HCT116 (cell line): ENCODE results near the gene ZC3H12C. TPM values are rescaled to one million over a fixed set of nuclear protein-coding genes. Genes with fewer than 3 reads are reported as not detected.

Source experiments
- ATAC-seq: fragments of 200-7000 bp; cut with Tn5 transposase; 2 replicates; pipeline ENCODE4 v1.9.1; 2020; ENCODE audit warnings: mild to moderate bottlenecking, moderate library complexity
- BruUV-seq: library from RNA; stranded (reverse); fragments of 400-500 nt; replicated peaks from 2 replicates; lab custom pipeline; 2021; lab: Mats Ljungman, UMichigan
- CTCF ChIA-PET: fragments of 300-600 bp; sonication (Branson Sonifier 250); formaldehyde crosslinking; loops from one replicate; lab custom pipeline; 2021; ENCODE audit warnings: antibody characterized with exemption; lab: Charles Lee
- POLR2A ChIA-PET: fragments of 300-600, 350-600 bp; sonication (Branson Sonifier 250); formaldehyde crosslinking; loops from one replicate; lab custom pipeline; 2021; ENCODE audit warnings: antibody characterized with exemption; lab: Charles Lee
- RAD21 ChIA-PET, 2 experiments: fragments of 300-600 bp; sonication (Branson Sonifier 250); formaldehyde crosslinking; loops; one replicate each; lab custom pipeline; 2023; ENCODE audit warnings: low total read pairs in 2 of 2; ENCODE audit not compliant: uncharacterized antibody in 2 of 2, unreplicated experiment in 2 of 2, low non-redundant PET in 1 of 2; lab: Charles Lee
- DNase-seq: peaks from one replicate; pipeline ENCODE4 v3.0.0-alpha.2; 2010; ENCODE audit warnings: low read depth, low spot score
- H2AFZ ChIP-seq: fragments of 200-600 bp; shearing (Covaris generic), sonication (generic); 2 replicates; pipeline ENCODE4 v1.6.1; 2017; ENCODE audit warnings: low read depth, mixed run types, mixed read lengths, antibody characterized with exemption, low read length; ENCODE audit not compliant: poor library complexity, severe bottlenecking
- H3K27ac ChIP-seq: 2 replicates; pipeline ENCODE4 v1.5.1; 2012; ENCODE audit warnings: low read depth, low read length
- H3K27me3 ChIP-seq: fragments of 200-600 bp; sonication (generic); 2 replicates; pipeline ENCODE4 v1.6.1; 2016; ENCODE audit warnings: mixed run types, low read length, mixed read lengths; ENCODE audit not compliant: insufficient read depth
- H3K36me3 ChIP-seq, 2 experiments: fragments of 200-500 bp in 1 of 2; fragments of 200-600 bp in 1 of 2; sonication (Bioruptor generic) in 1 of 2; sonication (generic) in 1 of 2; 2 replicates each; pipeline versions ENCODE4 v1.5.1 to v1.6.1; 2014 to 2016; ENCODE audit warnings: low read length in 2 of 2, inconsistent platforms in 1 of 2, mixed read lengths in 1 of 2, mixed run types in 1 of 2; ENCODE audit not compliant: insufficient read depth in 2 of 2, control insufficient read depth in 1 of 2
- H3K4me1 ChIP-seq, 2 experiments: fragments of 200-600 bp in 1 of 2; sonication (generic) in 1 of 2; 2 replicates each; pipeline versions ENCODE4 v1.5.1 to v1.6.1; 2012 to 2017; ENCODE audit warnings: low read length in 2 of 2, inconsistent platforms in 1 of 2, mild to moderate bottlenecking in 1 of 2, mixed read lengths in 1 of 2, mixed run types in 1 of 2, moderate library complexity in 1 of 2; ENCODE audit not compliant: insufficient read depth in 2 of 2, control insufficient read depth in 1 of 2
- H3K4me2 ChIP-seq: fragments of 200-600 bp; sonication (generic); 2 replicates; pipeline ENCODE4 v1.6.1; 2017; ENCODE audit warnings: mixed run types, low read length, mixed read lengths
- H3K4me3 ChIP-seq, 2 experiments: fragments of 200-600 bp in 1 of 2; sonication (generic) in 1 of 2; replicated peaks in 1 of 2; 2 replicates each; pipeline ENCODE4 v1.5.1; 2011 to 2016; ENCODE audit warnings: low read length in 2 of 2, control low read depth in 1 of 2, low read depth in 1 of 2, mild to moderate bottlenecking in 1 of 2, mixed read lengths in 1 of 2, mixed run types in 1 of 2
- H3K79me2 ChIP-seq: fragments of 200-600 bp; sonication (generic); 2 replicates; pipeline ENCODE4 v1.6.1; 2017; ENCODE audit warnings: mild to moderate bottlenecking, mixed run types, low read length, moderate library complexity, mixed read lengths; ENCODE audit not compliant: insufficient read depth
- H3K9ac ChIP-seq: fragments of 200-600 bp; sonication (generic); 2 replicates; pipeline ENCODE4 v1.6.1; 2016; ENCODE audit warnings: low read length, mixed read lengths
- H3K9me2 ChIP-seq: fragments of 200-600 bp; sonication (generic), shearing (Covaris generic); 2 replicates; pipeline ENCODE4 v1.6.1; 2017; ENCODE audit warnings: mixed run types, mild to moderate bottlenecking, moderate library complexity; ENCODE audit not compliant: insufficient read depth
- H3K9me3 ChIP-seq, 2 experiments: fragments of 200-500 bp in 1 of 2; fragments of 200-600 bp in 1 of 2; sonication (Bioruptor generic) in 1 of 2; sonication (generic) in 1 of 2; 2 replicates each; pipeline ENCODE4 v1.6.1; 2014 to 2017; ENCODE audit warnings: low read length in 2 of 2, mixed read lengths in 2 of 2, inconsistent platforms in 1 of 2, low read depth in 1 of 2, mild to moderate bottlenecking in 1 of 2, mixed run types in 1 of 2, moderate library complexity in 1 of 2; ENCODE audit not compliant: control insufficient read depth in 1 of 2, insufficient read depth in 1 of 2
- H4K20me1 ChIP-seq: fragments of 200-600 bp; sonication (generic), shearing (Covaris generic); 2 replicates; pipeline ENCODE4 v1.6.1; 2017; ENCODE audit warnings: mixed run types, mild to moderate bottlenecking, moderate library complexity; ENCODE audit not compliant: insufficient read depth
- CEBPB ChIP-seq: IDR thresholded peaks from 2 replicates; pipeline ENCODE4 v1.6.1; 2012; ENCODE audit warnings: low read depth
- CTCF ChIP-seq, 3 experiments: fragments of 200-600 bp in 1 of 3; sonication (generic) in 1 of 3; IDR thresholded peaks in 2 of 3; conservative IDR thresholded peaks in 1 of 3; 2 replicates each; pipeline ENCODE4 v1.5.1; 2012 to 2017; ENCODE audit warnings: low read depth in 2 of 3, low read length in 2 of 3, antibody characterized with exemption in 1 of 3, borderline replicate concordance in 1 of 3, control low read depth in 1 of 3, mild to moderate bottlenecking in 1 of 3, mixed read lengths in 1 of 3, mixed run types in 1 of 3, moderate library complexity in 1 of 3; ENCODE audit not compliant: insufficient read depth in 1 of 3
- EGR1 ChIP-seq: IDR thresholded peaks from 2 replicates; pipeline ENCODE4 v1.6.1; 2012; ENCODE audit warnings: low read depth
- JUND ChIP-seq: IDR thresholded peaks from 2 replicates; pipeline ENCODE4 v1.6.1; 2012
- POLR2AphosphoS5 ChIP-seq: IDR thresholded peaks from 2 replicates; pipeline ENCODE4 v1.6.1; 2011; ENCODE audit warnings: mild to moderate bottlenecking, low read depth, low read length, moderate library complexity
- RAD21 ChIP-seq: IDR thresholded peaks from 2 replicates; pipeline ENCODE4 v1.6.1; 2012; ENCODE audit warnings: low read depth, mild to moderate bottlenecking
- REST ChIP-seq: IDR thresholded peaks from 2 replicates; pipeline ENCODE4 v1.6.1; 2012; ENCODE audit warnings: low read depth
- SIN3A ChIP-seq: IDR thresholded peaks from 2 replicates; pipeline ENCODE4 v1.6.1; 2012; ENCODE audit warnings: low read depth
- SP1 ChIP-seq: IDR thresholded peaks from 2 replicates; pipeline ENCODE4 v1.6.1; 2012; ENCODE audit warnings: low read depth
- SRF ChIP-seq: IDR thresholded peaks from 2 replicates; pipeline ENCODE4 v1.6.1; 2012; ENCODE audit warnings: low read depth
- TCF7L2 ChIP-seq: IDR thresholded peaks from 2 replicates; pipeline ENCODE4 v1.7.0; 2011; ENCODE audit warnings: borderline replicate concordance, inconsistent platforms; ENCODE audit not compliant: insufficient read depth, insufficient read length; ENCODE audit errors: extremely low read depth
- YY1 ChIP-seq: IDR thresholded peaks from 2 replicates; pipeline ENCODE4 v1.6.1; 2011; ENCODE audit warnings: low read length, low read depth, moderate library complexity, mild to moderate bottlenecking; ENCODE audit not compliant: insufficient replicate concordance; ENCODE audit errors: extremely low read depth
- ZFX ChIP-seq: fragments of 450-650 bp; IDR thresholded peaks from 2 replicates; pipeline ENCODE4 v1.6.1; 2017
- ZNF274 ChIP-seq: fragments of 200-500 bp; sonication (Bioruptor generic); IDR thresholded peaks from 2 replicates; pipeline ENCODE4 v1.6.1; 2014; ENCODE audit warnings: mild to moderate bottlenecking, low read depth, low read length, inconsistent platforms
- intact Hi-C: fragments of 100-400 bp; cut with micrococcal nuclease; formaldehyde crosslinking; loops from 2 replicates; pipeline ENCODE4 v1.10.0; 2022
- total RNA-seq: library from RNA; stranded (reverse); gene quantifications from one replicate; pipeline ENCODE4 v1.2.1, GENCODE V29; 2021; ENCODE audit not compliant: unreplicated experiment
- TF ChIP-seq, protein P1 (sequence below): IDR thresholded peaks from 2 replicates; pipeline ENCODE4 v1.6.1; 2012

Gene ZC3H12C
- total RNA-seq, 1 experiment from 2014 or later, result 10.2 TPM

- Histone ChIP-seq H3K27me3 (no peaks in the 10 kb centered on the region), H3K79me2 (no peaks in the 10 kb centered on the region), H3K9ac (no peak overlapping the region), H3K4me3 (no peak overlapping the region), H3K4me2 (no peak overlapping the region), H3K27ac (no peak overlapping the region), H4K20me1 (no peaks in the 10 kb centered on the region), H3K9me2 (no peaks in the 10 kb centered on the region), H3K4me1 (no peaks in the 10 kb centered on the region), H2AFZ (no peak overlapping the region), H3K9me3 (no peaks in the 10 kb centered on the region), H3K36me3 (0 out of 4 replicates have a peak, but pooled peaks cover 0 to 4% of the 10 kb centered on the region in 2 experiments)
- CTCF ChIA-PET, result no interaction called here
- RAD21 ChIA-PET, result no interaction called here
- intact Hi-C loops, result no loop called here
- TF ChIP-seq SIN3A (no peak), POLR2AphosphoS5 (no peak), SP1 (no peak), YY1 (no peak), JUND (no peak), EGR1 (no peak), CTCF (IDR thresholded peaks at IDR 0.05 in 2 of 3, conservative IDR thresholded peaks at IDR 0.05 in 1 of 3; ENCODE audit: borderline replicate concordance in 1 of 3, insufficient read depth in 1 of 3, low read depth in 2 of 3, low read length in 2 of 3) (no peak), SRF (no peak), REST (no peak), CEBPB (no peak), ZNF274 (no peak), ZFX (no peak), TCF7L2 (no peak), RAD21 (no peak)
- TF ChIP-seq, protein P1, sequence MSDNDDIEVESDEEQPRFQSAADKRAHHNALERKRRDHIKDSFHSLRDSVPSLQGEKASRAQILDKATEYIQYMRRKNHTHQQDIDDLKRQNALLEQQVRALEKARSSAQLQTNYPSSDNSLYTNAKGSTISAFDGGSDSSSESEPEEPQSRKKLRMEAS, result no peak
- no TSS peak for BruUV-seq
- POLR2A ChIA-PET, result no interaction called here
- no peak for ATAC-seq
- no peak for DNase-seq
These were observed 72.1 kb downstream of the ZC3H12C start for GRCh38 chr11:110165039-110165925.
